Esophagus squamous epithelium (tissue), 5 donors: ENCODE data around the gene BCL2L13. TPM values are rescaled to one million over a fixed set of nuclear protein-coding genes. Genes with fewer than 3 reads are reported as not detected.
"Not testable (repeated sequence)": the region's sequence is repeated elsewhere in the genome, so short reads cannot be mapped to it uniquely, and the experiment has no call there.

Experiments used
- DNase-seq: peaks from one replicate; lab custom pipeline; 2025; lab: John Stamatoyannopoulos, UW
- H3K27ac ChIP-seq, 4 donors: fragments of 200-600 bp; sonication (generic); one replicate each; pipeline ENCODE4 v1.5.1; 2016 to 2019; ENCODE audit warnings: mild to moderate bottlenecking in 1 of 4
- H3K27me3 ChIP-seq, 4 donors: fragments of 200-600 bp; sonication (generic); 1 replicate in 3 of 4; 2 replicates in 1 of 4; pipeline versions ENCODE4 v1.5.1 to v1.6.0; 2017 to 2021; ENCODE audit warnings: antibody characterized with exemption in 1 of 4
- H3K36me3 ChIP-seq, 3 donors: fragments of 200-600 bp; sonication (generic); one replicate each; pipeline ENCODE4 v1.5.1; 2016 to 2019
- H3K4me1 ChIP-seq, 3 donors: fragments of 200-600 bp; sonication (generic); one replicate each; pipeline ENCODE4 v1.5.1; 2017 to 2019
- H3K4me3 ChIP-seq, 4 donors: fragments of 200-600 bp; sonication (generic); 1 replicate in 3 of 4; 2 replicates in 1 of 4; pipeline ENCODE4 v1.5.1; 2016 to 2019; ENCODE audit warnings: mild to moderate bottlenecking in 2 of 4, moderate library complexity in 1 of 4
- H3K9me3 ChIP-seq, 3 donors: fragments of 200-600 bp; sonication (generic); one replicate each; pipeline ENCODE4 v1.5.1; 2016 to 2019
- CTCF ChIP-seq, 6 experiments: fragments of 450-650 bp in 4 of 6; fragments of 200-600 bp in 2 of 6; sonication (generic) in 2 of 6; IDR thresholded peaks; one replicate each; pipeline ENCODE4 v1.5.1; 2016 to 2019; ENCODE audit warnings: antibody characterized with exemption in 6 of 6, mild to moderate bottlenecking in 4 of 6, moderate library complexity in 4 of 6
- POLR2A ChIP-seq, 4 donors: fragments of 450-650 bp; IDR thresholded peaks; one replicate each; pipeline ENCODE4 v1.6.1; 2017; ENCODE audit warnings: antibody characterized with exemption in 4 of 4, mild to moderate bottlenecking in 4 of 4, moderate library complexity in 3 of 4
- WGBS, 2 donors: methylation state at CpG; one replicate each; pipeline ENCODE4 v1.1.5; 2018; 5-methylcytosine and 5-hydroxymethylcytosine counted together
- intact Hi-C: fragments of 100-400 bp; cut with DNase I; formaldehyde crosslinking; loops from one replicate; pipeline ENCODE4 v1.15.0; 2022
- total RNA-seq, 4 donors: library from RNA; depleted of rRNA; stranded (reverse); fragments of >200 nt; gene quantifications; one replicate each; pipeline ENCODE4 v1.1.0, GENCODE V29; 2016
- donor health status: DM: yes; HTN: yes; CAD: no.

Gene BCL2L13
- total RNA-seq, 4 donors from 2014 or later, result 31.7 to 49.2 (median 43.1) TPM

GRCh38 chr22:17638182-17638431 lies 450 bp upstream of the BCL2L13 start:
- Histone ChIP-seq H3K4me1 (peaks cover 11 to 56% (median 12%) of the 10 kb centered on the region in 3 donors), H3K9me3 (no peaks in the 10 kb centered on the region), H3K4me3 (peak overlapping the region; percentile 69 to 98 (median 86)), H3K36me3 (no peaks in the 10 kb centered on the region), H3K27me3 (no peaks in the 10 kb centered on the region), H3K27ac (peak overlapping the region; percentile 98 to 100 (median 100))
- no peak for DNase-seq
- intact Hi-C loops, result no loop called here
- TF ChIP-seq CTCF (IDR thresholded peaks at IDR 0.05), result peak in 1 of 6 experiments; percentile 17
- no peak for TF ChIP-seq POLR2A (IDR thresholded peaks at IDR 0.05)
- WGBS, 2 donors, result 2 to 3% methylated on average over 10 of the region's 10 CpGs

GRCh38 chr22:17639247-17639741 lies 737 bp downstream of the BCL2L13 start:
- no peak for DNase-seq
- Histone ChIP-seq H3K4me3 (peak overlapping the region; percentile 69 to 98 (median 86)), H3K27ac (peak overlapping the region; percentile 98 to 100 (median 100)), H3K9me3 (no peaks in the 10 kb centered on the region), H3K36me3 (no peaks in the 10 kb centered on the region), H3K4me1 (peaks cover 11 to 48% (median 12%) of the 10 kb centered on the region in 3 donors), H3K27me3 (no peaks in the 10 kb centered on the region)
- TF ChIP-seq POLR2A (IDR thresholded peaks at IDR 0.05) (peak in 1 of 4 donors; percentile 34), CTCF (IDR thresholded peaks at IDR 0.05) (no peak)
- intact Hi-C loops, result no loop called here
- WGBS, 2 donors, result 5 to 7% methylated on average over 8 of the region's 8 CpGs

GRCh38 chr22:17641269-17641668 lies 2.7 kb downstream of the BCL2L13 start:
- no peak for DNase-seq
- TF ChIP-seq CTCF (IDR thresholded peaks at IDR 0.05), result no peak
- no peak for TF ChIP-seq POLR2A (IDR thresholded peaks at IDR 0.05)
- Histone ChIP-seq H3K9me3 (no peaks in the 10 kb centered on the region), H3K4me3 (no peak overlapping the region), H3K27me3 (no peaks in the 10 kb centered on the region), H3K36me3 (peaks cover 0 to 3% (median 0%) of the 10 kb centered on the region in 3 donors), H3K4me1 (peaks cover 11 to 48% (median 12%) of the 10 kb centered on the region in 3 donors), H3K27ac (no peak overlapping the region)
- 53 to 69% methylated on average over 3 of the region's 3 CpGs for WGBS, 2 donors
- intact Hi-C loops, result no loop called here

- DNase-seq, H3K4me3 ChIP-seq, intact Hi-C loops, H3K27ac ChIP-seq, H3K27me3 ChIP-seq, H3K9me3 ChIP-seq, H3K36me3 ChIP-seq: not testable (repeated sequence)
- 75 to 84% methylated on average over 4 of the region's 4 CpGs for WGBS, 2 donors
- H3K4me1 ChIP-seq, result peaks cover 10 to 44% (median 11%) of the 10 kb centered on the region in 3 donors
These were observed 3.8 kb downstream of the BCL2L13 start for GRCh38 chr22:17642357-17642756.

GRCh38 chr22:17647452-17647851 lies 8.9 kb downstream of the BCL2L13 start:
- no peaks in the 10 kb centered on the region for H3K27me3 ChIP-seq
- peaks cover 0 to 19% (median 0%) of the 10 kb centered on the region in 3 donors for H3K4me1 ChIP-seq
- H3K4me3 ChIP-seq, result no peak overlapping the region
- H3K27ac ChIP-seq, result no peak overlapping the region
- intact Hi-C loops, result no loop called here
- no peaks in the 10 kb centered on the region for H3K9me3 ChIP-seq
- no peak for DNase-seq
- no peak for TF ChIP-seq POLR2A (IDR thresholded peaks at IDR 0.05)
- TF ChIP-seq CTCF (IDR thresholded peaks at IDR 0.05), result no peak
- H3K36me3 ChIP-seq, result peaks cover 0 to 9% (median 0%) of the 10 kb centered on the region in 3 donors
- WGBS, 2 donors, result 89 to 90% methylated on average over 5 of the region's 5 CpGs

- intact Hi-C loops, result no loop called here
- DNase-seq, result no peak
These were observed 9.4 kb downstream of the BCL2L13 start for GRCh38 chr22:17647991-17648390.

More at GRCh38 chr22:17647991-17648390, 9.4 kb downstream of the BCL2L13 start:
- Histone ChIP-seq H3K4me3 (no peak overlapping the region), H3K9me3 (no peaks in the 10 kb centered on the region), H3K27ac (no peak overlapping the region), H3K36me3 (peaks cover 0 to 9% (median 0%) of the 10 kb centered on the region in 3 donors), H3K4me1 (peaks cover 0 to 16% (median 0%) of the 10 kb centered on the region in 3 donors), H3K27me3 (no peaks in the 10 kb centered on the region)
- TF ChIP-seq POLR2A (IDR thresholded peaks at IDR 0.05) (no peak), CTCF (IDR thresholded peaks at IDR 0.05) (no peak)
- 65 to 79% methylated on average over 5 of the region's 5 CpGs for WGBS, 2 donors
